GM21786 (cell line): ENCODE results near the gene DEFB112.

Source experiments
- ATAC-seq: cut with Tn5 transposase; IDR thresholded peaks from one replicate; pipeline ENCODE4 v1.9.1; 2021; ENCODE audit not compliant: unreplicated experiment

The DEFB112 gene

GRCh38 chr6:50003139-50003538 is 46.6 kb downstream of the DEFB112 start:
- no peak for ATAC-seq

- ATAC-seq: no peak
These were observed 54.5 kb downstream of the DEFB112 start for GRCh38 chr6:49995278-49995677.
